Measurements from ENCODE around the gene COX15.

COX15 gene

GRCh38 chr10:99765672-99766301 is 33.9 kb upstream of the COX15 start:
- H3K9me3 ChIP-seq (ENCODE audit: control insufficient read depth, insufficient read depth, low read length): no peaks in the 10 kb centered on the region
- H3F3A ChIP-seq (ENCODE audit: control insufficient read depth, insufficient read depth): no peaks in the 10 kb centered on the region
- H4K20me1 ChIP-seq (ENCODE audit: control insufficient read depth, insufficient read depth, low read depth, low read length): no peaks in the 10 kb centered on the region
- TF ChIP-seq, protein P1, sequence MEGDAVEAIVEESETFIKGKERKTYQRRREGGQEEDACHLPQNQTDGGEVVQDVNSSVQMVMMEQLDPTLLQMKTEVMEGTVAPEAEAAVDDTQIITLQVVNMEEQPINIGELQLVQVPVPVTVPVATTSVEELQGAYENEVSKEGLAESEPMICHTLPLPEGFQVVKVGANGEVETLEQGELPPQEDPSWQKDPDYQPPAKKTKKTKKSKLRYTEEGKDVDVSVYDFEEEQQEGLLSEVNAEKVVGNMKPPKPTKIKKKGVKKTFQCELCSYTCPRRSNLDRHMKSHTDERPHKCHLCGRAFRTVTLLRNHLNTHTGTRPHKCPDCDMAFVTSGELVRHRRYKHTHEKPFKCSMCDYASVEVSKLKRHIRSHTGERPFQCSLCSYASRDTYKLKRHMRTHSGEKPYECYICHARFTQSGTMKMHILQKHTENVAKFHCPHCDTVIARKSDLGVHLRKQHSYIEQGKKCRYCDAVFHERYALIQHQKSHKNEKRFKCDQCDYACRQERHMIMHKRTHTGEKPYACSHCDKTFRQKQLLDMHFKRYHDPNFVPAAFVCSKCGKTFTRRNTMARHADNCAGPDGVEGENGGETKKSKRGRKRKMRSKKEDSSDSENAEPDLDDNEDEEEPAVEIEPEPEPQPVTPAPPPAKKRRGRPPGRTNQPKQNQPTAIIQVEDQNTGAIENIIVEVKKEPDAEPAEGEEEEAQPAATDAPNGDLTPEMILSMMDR (IDR thresholded peaks at IDR 0.05; ENCODE audit: low read depth, low read length, poor library complexity, severe bottlenecking): no peak
- no peak for TF ChIP-seq EZH2phosphoT487 (IDR thresholded peaks at IDR 0.05; ENCODE audit: borderline replicate concordance, low read length)
- H3K79me2 ChIP-seq (ENCODE audit: control insufficient read depth, low read length): no peaks in the 10 kb centered on the region
- H3K36me3 ChIP-seq (ENCODE audit: control insufficient read depth, low read length): no peaks in the 10 kb centered on the region
- no peak overlapping the region for H3K4me2 ChIP-seq (ENCODE audit: low read length)
- no peak overlapping the region for H3K27ac ChIP-seq (ENCODE audit: low read depth, low read length)
- H3K4me1 ChIP-seq (ENCODE audit: control insufficient read depth, low read length): 0 out of 2 replicates have a peak, but pooled peaks cover 3% of the 10 kb centered on the region
- no peaks in the 10 kb centered on the region for H3K27me3 ChIP-seq (ENCODE audit: control insufficient read depth, low read length)
- no peaks in the 10 kb centered on the region for H3K9me2 ChIP-seq (replicated peaks; ENCODE audit: control insufficient read depth, low read length)
- no peak overlapping the region for H3K4me3 ChIP-seq (ENCODE audit: low read length)

GRCh38 chr10:99761365-99761764 is 29.4 kb upstream of the COX15 start:
- H3K79me2 ChIP-seq (ENCODE audit: control insufficient read depth, low read length): no peaks in the 10 kb centered on the region
- no peaks in the 10 kb centered on the region for H3K27me3 ChIP-seq (ENCODE audit: control insufficient read depth, low read length)
- H3K36me3 ChIP-seq (ENCODE audit: control insufficient read depth, low read length): peaks cover 39% of the 10 kb centered on the region
- H3K4me3 ChIP-seq (ENCODE audit: low read length): no peak overlapping the region
- H3K9me3 ChIP-seq (ENCODE audit: control insufficient read depth, insufficient read depth, low read length): no peaks in the 10 kb centered on the region
- H3K9me2 ChIP-seq (replicated peaks; ENCODE audit: control insufficient read depth, low read length): no peaks in the 10 kb centered on the region
- H3F3A ChIP-seq (ENCODE audit: control insufficient read depth, insufficient read depth): no peaks in the 10 kb centered on the region
- H3K27ac ChIP-seq (ENCODE audit: low read depth, low read length): no peak overlapping the region
- peaks cover 8% of the 10 kb centered on the region for H3K4me1 ChIP-seq (ENCODE audit: control insufficient read depth, low read length)
- no peak overlapping the region for H3K4me2 ChIP-seq (ENCODE audit: low read length)
- no peaks in the 10 kb centered on the region for H4K20me1 ChIP-seq (ENCODE audit: control insufficient read depth, insufficient read depth, low read depth, low read length)
- TF ChIP-seq EZH2phosphoT487 (IDR thresholded peaks at IDR 0.05; ENCODE audit: borderline replicate concordance, low read length): no peak
- TF ChIP-seq, protein P1 (IDR thresholded peaks at IDR 0.05; ENCODE audit: low read depth, low read length, poor library complexity, severe bottlenecking): no peak

- no peaks in the 10 kb centered on the region for H3K9me3 ChIP-seq (ENCODE audit: control insufficient read depth, insufficient read depth, low read length)
Observed at GRCh38 chr10:99760321-99760720, 28.4 kb upstream of the COX15 start.

More at GRCh38 chr10:99760321-99760720, 28.4 kb upstream of the COX15 start:
- Histone ChIP-seq H3K36me3 (ENCODE audit: control insufficient read depth, low read length) (peaks cover 49% of the 10 kb centered on the region), H3K27ac (ENCODE audit: low read depth, low read length) (no peak overlapping the region), H3K27me3 (ENCODE audit: control insufficient read depth, low read length) (no peaks in the 10 kb centered on the region), H3K4me2 (ENCODE audit: low read length) (no peak overlapping the region), H3K4me1 (ENCODE audit: control insufficient read depth, low read length) (peaks cover 19% of the 10 kb centered on the region), H4K20me1 (ENCODE audit: control insufficient read depth, insufficient read depth, low read depth, low read length) (no peaks in the 10 kb centered on the region), H3K4me3 (ENCODE audit: low read length) (no peak overlapping the region), H3K9me2 (replicated peaks; ENCODE audit: control insufficient read depth, low read length) (no peaks in the 10 kb centered on the region), H3K79me2 (ENCODE audit: control insufficient read depth, low read length) (no peaks in the 10 kb centered on the region), H3F3A (ENCODE audit: control insufficient read depth, insufficient read depth) (no peaks in the 10 kb centered on the region)
- TF ChIP-seq EZH2phosphoT487 (IDR thresholded peaks at IDR 0.05; ENCODE audit: borderline replicate concordance, low read length): no peak
- TF ChIP-seq, protein P1 (IDR thresholded peaks at IDR 0.05; ENCODE audit: low read depth, low read length, poor library complexity, severe bottlenecking): no peak

Measured in DOHH2 (cell line).